Tibial nerve (tissue), 3 donors: ENCODE measurements around the gene GATA5.

Experiments
- POLR2A ChIP-seq, 2 donors: fragments of 450-650 bp; IDR thresholded peaks; one replicate each; pipeline ENCODE4 v1.6.1; 2017; ENCODE audit warnings: antibody characterized with exemption in 2 of 2, mild to moderate bottlenecking in 2 of 2, moderate library complexity in 2 of 2
- TF ChIP-seq, protein P1 (sequence below), 5 experiments: fragments of 200-600 bp in 3 of 5; fragments of 450-650 bp in 2 of 5; sonication (generic) in 3 of 5; IDR thresholded peaks; one replicate each; pipeline ENCODE4 v1.5.1; 2016 to 2019; ENCODE audit warnings: antibody characterized with exemption in 5 of 5, mild to moderate bottlenecking in 3 of 5, moderate library complexity in 2 of 5

GRCh38 chr20:62466072-62466760, 9.6 kb downstream of the GATA5 start:
- TF ChIP-seq, protein P1, sequence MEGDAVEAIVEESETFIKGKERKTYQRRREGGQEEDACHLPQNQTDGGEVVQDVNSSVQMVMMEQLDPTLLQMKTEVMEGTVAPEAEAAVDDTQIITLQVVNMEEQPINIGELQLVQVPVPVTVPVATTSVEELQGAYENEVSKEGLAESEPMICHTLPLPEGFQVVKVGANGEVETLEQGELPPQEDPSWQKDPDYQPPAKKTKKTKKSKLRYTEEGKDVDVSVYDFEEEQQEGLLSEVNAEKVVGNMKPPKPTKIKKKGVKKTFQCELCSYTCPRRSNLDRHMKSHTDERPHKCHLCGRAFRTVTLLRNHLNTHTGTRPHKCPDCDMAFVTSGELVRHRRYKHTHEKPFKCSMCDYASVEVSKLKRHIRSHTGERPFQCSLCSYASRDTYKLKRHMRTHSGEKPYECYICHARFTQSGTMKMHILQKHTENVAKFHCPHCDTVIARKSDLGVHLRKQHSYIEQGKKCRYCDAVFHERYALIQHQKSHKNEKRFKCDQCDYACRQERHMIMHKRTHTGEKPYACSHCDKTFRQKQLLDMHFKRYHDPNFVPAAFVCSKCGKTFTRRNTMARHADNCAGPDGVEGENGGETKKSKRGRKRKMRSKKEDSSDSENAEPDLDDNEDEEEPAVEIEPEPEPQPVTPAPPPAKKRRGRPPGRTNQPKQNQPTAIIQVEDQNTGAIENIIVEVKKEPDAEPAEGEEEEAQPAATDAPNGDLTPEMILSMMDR (IDR thresholded peaks at IDR 0.05), result no peak
- no peak for TF ChIP-seq POLR2A (IDR thresholded peaks at IDR 0.05)
